ENCODE data around the gene NEGR1. TPM values are rescaled to one million over a fixed set of nuclear protein-coding genes. Genes with fewer than 3 reads are reported as not detected.

Gene NEGR1
- total and polyA plus RNA-seq, 9 of the 15 experiments (the other 6 are each of a cell fraction or from before 2014, with no cell fraction given): not detected

- FAIRE-seq (no peak), ATAC-seq (no peak), DNase-seq (ENCODE audit: extremely low read depth in 1 of 4, low spot score in 3 of 4) (no peak)
- in situ Hi-C loops (cut with MboI): no loop called here
- Histone ChIP-seq H4K20me1 (replicated peaks; ENCODE audit: control insufficient read depth, insufficient read depth, low read length) (no peaks in the 10 kb centered on the region), H3K36me3 (ENCODE audit: control insufficient read depth, insufficient read depth, low read length) (no peaks in the 10 kb centered on the region), H3K4me3 (no peak overlapping the region), H3K4me2 (ENCODE audit: insufficient read depth, low read length) (no peak overlapping the region), H3K9me1 (ENCODE audit: control insufficient read depth, insufficient read depth, low read length) (no peaks in the 10 kb centered on the region), H3K27ac (ENCODE audit: extremely low read depth, low read depth, low read length) (no peak overlapping the region), H3K9me3 (replicated peaks; ENCODE audit: control insufficient read depth, insufficient read depth, low read depth, low read length) (no peaks in the 10 kb centered on the region; the same call in 1 of the 2 replicates), H3K27me3 (ENCODE audit: control insufficient read depth in 2 of 2, insufficient read depth in 2 of 2, low read length in 2 of 2) (no peaks in the 10 kb centered on the region), H3K9ac (ENCODE audit: insufficient read depth in 1 of 2, low read depth in 2 of 2, low read length in 2 of 2) (no peak overlapping the region), H2AFZ (ENCODE audit: low read depth, low read length) (no peak overlapping the region), H3K79me2 (ENCODE audit: control insufficient read depth, insufficient read depth, low read length) (no peaks in the 10 kb centered on the region), H3K4me1 (replicated peaks in 1 of 2; ENCODE audit: control insufficient read depth in 2 of 2, insufficient read depth in 2 of 2, low read length in 2 of 2) (no peaks in the 10 kb centered on the region)
- WGBS (ENCODE audit: insufficient coverage, low coverage, missing lambda C conversion rate): 0% methylated on average over 2 of the region's 2 CpGs
- TF ChIP-seq SP1 (CRISPR knock-in tag; IDR thresholded peaks at IDR 0.05): no peak
- TF ChIP-seq C11orf30 (IDR thresholded peaks at IDR 0.05; ENCODE audit: low read depth): no peak
- no peak for TF ChIP-seq RBM14 (IDR thresholded peaks at IDR 0.05; ENCODE audit: borderline replicate concordance, insufficient read depth, low read depth, low read length)
- TF ChIP-seq ZNF3 (CRISPR knock-in tag; IDR thresholded peaks at IDR 0.05): no peak
- no peak for TF ChIP-seq TCF3 (CRISPR knock-in tag; IDR thresholded peaks at IDR 0.05)
- TF ChIP-seq U2AF1 (optimal IDR thresholded peaks at IDR 0.05; ENCODE audit: low read depth, low read length): no peak
- no peak for TF ChIP-seq ZSCAN29 (IDR thresholded peaks at IDR 0.05)
- TF ChIP-seq CBX8 (IDR thresholded peaks at IDR 0.05; ENCODE audit: borderline replicate concordance, extremely low read depth, low read depth, low read length, poor library complexity, severe bottlenecking): no peak
- no peak for TF ChIP-seq ID3 (CRISPR knock-in tag; IDR thresholded peaks at IDR 0.05)
- no peak for TF ChIP-seq ID3 (tag; IDR thresholded peaks at IDR 0.05)
- TF ChIP-seq GATA2 (CRISPR knock-in tag; IDR thresholded peaks at IDR 0.05): no peak
- no peak for TF ChIP-seq RAD21 (CRISPR knock-in tag; conservative IDR thresholded peaks at IDR 0.05 in 1 of 2, IDR thresholded peaks at IDR 0.05 in 1 of 2)
- TF ChIP-seq BRF1 (IDR thresholded peaks at IDR 0.05; ENCODE audit: borderline replicate concordance, extremely low read depth, insufficient read length): no peak
- TF ChIP-seq FOXK1 (CRISPR knock-in tag; IDR thresholded peaks at IDR 0.05; ENCODE audit: borderline replicate concordance): no peak
- TF ChIP-seq ATF4 (CRISPR knock-in tag; IDR thresholded peaks at IDR 0.05): no peak
- no peak for TF ChIP-seq ZBTB43 (CRISPR knock-in tag; IDR thresholded peaks at IDR 0.05)
- no peak for TF ChIP-seq SIN3B (IDR thresholded peaks at IDR 0.05; ENCODE audit: low read depth)
- no peak for TF ChIP-seq PML (IDR thresholded peaks at IDR 0.05; ENCODE audit: low read length)
- no peak for TF ChIP-seq MEF2D (tag; conservative IDR thresholded peaks at IDR 0.05; ENCODE audit: low read depth)
- no peak for TF ChIP-seq GABPB2 (CRISPR knock-in tag; conservative IDR thresholded peaks at IDR 0.05)
- TF ChIP-seq ZNF695 (CRISPR knock-in tag; IDR thresholded peaks at IDR 0.05): no peak
- ChIA-PET CTCF (ENCODE audit: low intra/inter-chr PET ratio) (no interaction called here), POLR2A (no interaction called here)
- intact Hi-C loops (cut with micrococcal nuclease): no loop called here
- BruUV-seq (replicated peaks): no TSS peak
Measured at GRCh38 chr1:72140222-72140621, 142.1 kb downstream of the NEGR1 start.
